Measurements from ENCODE around the gene CPNE2.

GRCh38 chr16:57166451-57166850 lies 74.1 kb downstream of the CPNE2 start:
- TF ChIP-seq ASH2L (IDR thresholded peaks at IDR 0.05; ENCODE audit: low read length) (no peak), SAP30 (IDR thresholded peaks at IDR 0.05; ENCODE audit: insufficient read depth, insufficient replicate concordance, low read length) (no peak), GTF2F1 (IDR thresholded peaks at IDR 0.05; ENCODE audit: borderline replicate concordance, low read depth, low read length) (no peak), FOSL1 (IDR thresholded peaks at IDR 0.05; ENCODE audit: insufficient read depth, low read depth, low read length) (no peak), GABPA (IDR thresholded peaks at IDR 0.05; ENCODE audit: borderline replicate concordance, insufficient read depth, low read length) (no peak)
